WI38 (cell line): ENCODE results near the gene EN2.

ENCODE experiments used
- H3K4me3 ChIP-seq: 2 replicates; pipeline ENCODE4 v1.5.1; 2011; ENCODE audit warnings: low read depth, mild to moderate bottlenecking, control low read depth, low read length
- TF ChIP-seq, protein P1 (sequence below): IDR thresholded peaks from 2 replicates; pipeline ENCODE4 v1.5.1; 2012; ENCODE audit warnings: low read depth, mild to moderate bottlenecking, control low read depth, low read length

The EN2 gene

DNA sequence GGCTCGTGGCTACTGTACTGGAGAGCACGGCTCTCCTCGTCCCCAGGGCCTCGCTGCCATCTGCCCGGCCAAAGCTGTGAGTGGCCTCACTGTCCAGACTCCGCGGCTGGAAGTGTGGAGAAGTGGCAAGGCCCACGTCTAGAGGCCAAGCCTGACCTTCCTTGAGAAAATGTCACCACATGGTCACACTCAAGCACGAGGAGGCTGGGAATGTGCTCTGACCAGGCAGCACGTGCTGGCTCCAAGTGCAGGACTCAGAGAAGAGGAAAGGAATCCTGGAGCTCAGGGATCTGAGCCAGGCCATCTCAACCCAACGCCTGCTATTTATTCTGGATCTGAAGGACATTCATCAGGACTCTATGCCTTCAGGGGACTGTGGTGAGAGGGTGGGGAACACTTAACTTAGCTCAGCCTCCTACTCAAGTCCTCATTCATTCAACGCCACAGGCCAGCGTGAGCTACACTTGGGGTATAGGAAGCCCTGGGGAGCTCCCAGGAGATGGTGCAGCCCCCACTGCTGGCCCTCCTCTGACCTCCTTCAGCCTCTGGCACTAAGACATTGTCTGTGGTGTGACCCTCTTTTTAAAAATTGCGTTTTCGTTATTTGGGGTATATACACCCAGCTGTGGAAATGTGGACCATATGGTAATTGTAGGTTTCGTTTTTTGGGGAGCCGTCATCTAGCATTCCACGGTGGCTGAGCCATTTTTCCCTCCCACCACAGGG is 29.0 kb downstream of the EN2 start:
- H3K4me3 ChIP-seq = no peak overlapping the region
- TF ChIP-seq, protein P1, sequence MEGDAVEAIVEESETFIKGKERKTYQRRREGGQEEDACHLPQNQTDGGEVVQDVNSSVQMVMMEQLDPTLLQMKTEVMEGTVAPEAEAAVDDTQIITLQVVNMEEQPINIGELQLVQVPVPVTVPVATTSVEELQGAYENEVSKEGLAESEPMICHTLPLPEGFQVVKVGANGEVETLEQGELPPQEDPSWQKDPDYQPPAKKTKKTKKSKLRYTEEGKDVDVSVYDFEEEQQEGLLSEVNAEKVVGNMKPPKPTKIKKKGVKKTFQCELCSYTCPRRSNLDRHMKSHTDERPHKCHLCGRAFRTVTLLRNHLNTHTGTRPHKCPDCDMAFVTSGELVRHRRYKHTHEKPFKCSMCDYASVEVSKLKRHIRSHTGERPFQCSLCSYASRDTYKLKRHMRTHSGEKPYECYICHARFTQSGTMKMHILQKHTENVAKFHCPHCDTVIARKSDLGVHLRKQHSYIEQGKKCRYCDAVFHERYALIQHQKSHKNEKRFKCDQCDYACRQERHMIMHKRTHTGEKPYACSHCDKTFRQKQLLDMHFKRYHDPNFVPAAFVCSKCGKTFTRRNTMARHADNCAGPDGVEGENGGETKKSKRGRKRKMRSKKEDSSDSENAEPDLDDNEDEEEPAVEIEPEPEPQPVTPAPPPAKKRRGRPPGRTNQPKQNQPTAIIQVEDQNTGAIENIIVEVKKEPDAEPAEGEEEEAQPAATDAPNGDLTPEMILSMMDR = no peak

DNA sequence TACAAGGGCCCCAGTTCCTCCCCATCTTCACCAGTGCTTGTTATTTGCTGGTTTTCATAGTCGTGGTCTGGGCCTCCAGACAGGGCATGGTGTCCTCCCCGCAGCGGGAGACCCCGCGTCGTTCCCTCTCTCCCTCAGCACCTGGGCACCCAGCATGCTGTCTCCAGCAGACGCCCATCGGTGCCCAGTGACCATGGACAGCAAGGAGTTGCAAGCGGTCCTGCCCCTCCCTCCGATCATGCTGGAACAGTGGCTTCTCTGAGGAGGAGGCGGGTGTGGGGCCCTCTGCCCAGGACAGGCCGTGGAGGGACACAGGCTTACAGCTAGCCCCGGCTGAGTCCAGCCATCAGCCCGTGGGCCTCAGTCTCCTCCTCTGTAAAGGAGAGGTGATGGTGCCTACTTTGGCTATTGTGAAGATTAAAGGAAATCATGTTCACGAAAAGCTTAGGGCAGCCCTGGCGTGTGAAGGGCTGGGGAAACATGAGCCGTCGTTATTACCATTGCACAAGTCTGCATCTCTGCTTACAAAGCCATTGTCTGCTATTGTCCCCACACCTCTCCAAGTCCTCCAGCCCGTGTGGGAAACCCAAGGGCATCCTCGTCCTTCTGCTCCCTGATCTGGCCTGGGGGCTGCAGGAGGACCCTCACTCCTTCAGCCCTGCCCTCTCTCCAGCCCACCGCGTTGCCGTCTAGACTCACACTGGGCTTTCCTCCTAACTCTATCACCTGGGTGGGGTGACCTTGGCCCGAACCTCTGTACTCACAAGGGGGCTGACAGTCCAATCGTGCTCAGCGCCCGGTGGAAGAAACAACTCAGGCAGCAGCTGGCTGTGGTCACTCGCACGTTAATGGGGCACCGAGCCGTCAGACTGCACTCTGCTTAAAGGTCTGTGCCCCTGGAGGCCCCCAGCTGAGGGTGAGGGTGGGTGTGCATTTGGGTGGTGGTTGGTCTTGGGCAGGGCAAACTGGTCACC is 29.9 kb downstream of the EN2 start:
- no peak overlapping the region for H3K4me3 ChIP-seq
- TF ChIP-seq, protein P1 = no peak

DNA sequence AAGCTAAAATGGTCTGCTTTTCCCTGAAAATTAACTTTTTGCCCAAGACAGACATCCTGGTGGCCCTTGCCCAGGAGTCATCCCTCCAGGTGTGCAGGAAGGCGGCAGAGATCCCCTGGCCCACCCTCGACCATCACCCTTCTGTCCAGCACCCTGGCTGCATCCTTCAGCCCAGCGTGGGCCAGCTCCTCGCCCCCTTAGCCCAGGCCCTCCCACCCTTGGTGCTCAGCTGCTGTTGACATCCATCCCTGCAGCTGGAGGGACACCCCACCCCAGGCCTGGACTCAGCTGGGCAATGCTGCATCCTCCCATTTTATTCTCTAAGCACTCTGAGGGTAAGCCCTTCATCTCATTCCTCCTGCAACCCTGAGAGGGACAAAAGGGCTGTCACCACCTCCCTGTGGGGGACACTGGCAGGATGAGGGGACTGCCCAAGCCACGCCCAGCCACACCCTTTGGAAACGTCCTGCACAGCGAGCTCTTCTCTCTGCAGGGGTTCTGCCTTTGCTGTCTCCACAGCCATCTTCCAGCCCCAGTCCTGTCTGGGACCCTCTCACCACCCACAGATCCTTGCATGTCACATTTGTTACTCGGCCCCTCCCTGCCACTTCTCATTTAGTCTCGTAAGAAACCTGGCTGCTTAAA is 30.7 kb downstream of the EN2 start:
- H3K4me3 ChIP-seq = no peak overlapping the region

DNA sequence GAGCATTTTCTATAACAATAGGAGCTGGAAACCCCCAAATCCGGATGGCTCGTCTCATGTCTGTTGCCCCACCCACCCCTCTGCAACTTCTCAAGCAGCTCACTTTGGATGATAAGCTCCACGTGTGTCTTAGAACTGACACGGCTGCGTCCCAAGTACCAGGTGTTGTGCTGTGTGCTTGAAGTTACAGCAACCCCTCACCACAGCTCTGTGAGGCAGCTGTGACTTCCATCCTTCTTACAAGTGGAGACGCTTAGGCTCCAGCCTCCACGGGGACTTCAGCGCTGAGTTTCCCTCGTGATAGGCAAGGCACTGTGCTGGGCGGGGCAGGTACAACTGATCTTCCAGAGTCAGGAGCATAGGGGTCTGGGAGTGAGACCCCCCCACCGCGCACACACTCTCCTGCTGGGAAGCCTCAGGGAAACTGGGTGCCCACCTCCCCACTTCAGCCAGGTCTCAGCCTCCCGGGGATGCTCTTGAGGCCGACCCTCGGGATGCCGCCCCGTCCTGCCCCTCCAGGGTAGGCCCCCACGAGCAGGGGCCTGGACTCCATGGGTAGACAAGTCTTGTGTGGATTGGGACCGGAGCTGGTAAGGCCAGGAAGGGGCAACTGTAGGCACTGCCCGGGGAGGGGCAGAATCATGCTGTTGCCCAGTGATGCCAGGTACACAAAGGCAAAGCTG is 31.4 kb downstream of the EN2 start:
- TF ChIP-seq, protein P1 = no peak
- no peak overlapping the region for H3K4me3 ChIP-seq

More for the DNA sequence above, 30.7 kb downstream of the EN2 start:
- TF ChIP-seq, protein P1 = no peak

DNA sequence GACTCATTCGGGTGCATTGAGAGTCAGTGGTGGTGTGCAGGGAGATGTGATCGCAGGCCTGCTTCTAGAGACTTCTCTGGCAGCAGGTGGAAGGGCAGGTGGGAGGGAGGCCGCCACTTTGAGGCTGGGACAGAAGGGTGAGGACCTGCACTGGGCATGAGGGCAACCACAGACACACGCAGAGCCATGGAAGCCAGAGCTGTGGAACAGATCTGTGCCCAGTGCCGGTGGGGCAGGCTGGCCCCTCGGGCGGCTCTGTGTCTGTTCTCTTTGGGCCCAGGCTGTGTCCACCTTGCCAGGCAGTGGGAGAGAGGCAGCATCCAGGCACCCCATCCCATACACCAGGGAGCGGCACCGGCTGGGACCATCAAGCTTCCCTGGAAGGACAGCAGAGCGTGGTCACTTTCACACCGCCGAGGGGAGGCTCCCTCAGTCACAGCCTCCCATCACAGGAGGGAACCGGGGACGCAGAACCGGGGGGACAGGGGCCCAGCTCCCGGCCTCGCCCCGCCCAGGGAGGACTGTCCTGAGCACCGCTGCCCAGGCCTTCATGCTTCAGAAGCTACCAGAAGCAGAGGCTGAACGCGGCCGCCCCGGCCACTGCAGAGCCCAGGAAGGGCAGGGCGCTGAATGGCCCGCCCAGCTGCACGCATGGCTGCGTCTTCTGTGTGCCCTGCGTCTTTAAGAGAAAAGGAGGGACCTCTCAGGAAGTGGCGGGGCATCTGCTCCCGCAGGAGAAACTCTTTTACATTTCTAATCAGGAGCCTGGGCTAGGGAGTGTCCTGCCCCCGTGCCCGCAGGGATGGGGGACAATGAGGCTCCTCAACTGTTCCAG is 32.1 kb downstream of the EN2 start:
- TF ChIP-seq, protein P1 = no peak
- H3K4me3 ChIP-seq = no peak overlapping the region
